Gastrocnemius medialis (tissue), 4 donors: ENCODE data around the gene CDPF1. TPM values are rescaled to one million over a fixed set of nuclear protein-coding genes. Genes with fewer than 3 reads are reported as not detected.

Source experiments
- ATAC-seq, 2 donors: fragments of 150-250 bp; one replicate each; pipeline ENCODE4 v1.9.1; 2016
- DNase-seq, 2 donors: peaks; one replicate each; pipeline ENCODE4 v3.0.0-alpha.2; 2019
- H3K27ac ChIP-seq, 4 donors: fragments of 200-600 bp; sonication (generic); 1 replicate in 1 of 4; 2 replicates in 3 of 4; pipeline ENCODE4 v1.5.1; 2016 to 2018; ENCODE audit warnings: mild to moderate bottlenecking in 2 of 4, moderate library complexity in 1 of 4
- H3K27me3 ChIP-seq, 3 donors: fragments of 200-600 bp; sonication (generic) in 2 of 3; 1 replicate in 1 of 3; 2 replicates in 2 of 3; pipeline versions ENCODE4 v1.5.1 to v1.6.0; 2016 to 2019; ENCODE audit warnings: mild to moderate bottlenecking in 1 of 3, moderate library complexity in 1 of 3
- H3K36me3 ChIP-seq, 2 donors: fragments of 200-600 bp; sonication (generic) in 1 of 2; one replicate each; pipeline ENCODE4 v1.5.1; 2017 to 2018
- H3K4me1 ChIP-seq, 2 donors: fragments of 200-600 bp; sonication (generic) in 1 of 2; one replicate each; pipeline ENCODE4 v1.5.1; 2016 to 2017; ENCODE audit warnings: mild to moderate bottlenecking in 2 of 2
- H3K4me3 ChIP-seq, 4 donors: fragments of 200-600 bp; sonication (generic) in 3 of 4; 1 replicate in 1 of 4; 2 replicates in 3 of 4; pipeline ENCODE4 v1.5.1; 2016 to 2019; ENCODE audit warnings: mild to moderate bottlenecking in 2 of 4
- H3K9me3 ChIP-seq, 3 donors: fragments of 200-600 bp; sonication (generic) in 2 of 3; 1 replicate in 1 of 3; 2 replicates in 2 of 3; pipeline ENCODE4 v1.5.1; 2016 to 2019
- CTCF ChIP-seq, 5 experiments: fragments of 450-650 bp in 3 of 5; fragments of 200-600 bp in 2 of 5; sonication (generic) in 2 of 5; IDR thresholded peaks in 4 of 5; conservative IDR thresholded peaks in 1 of 5; 1 replicate in 4 of 5; 2 replicates in 1 of 5; pipeline ENCODE4 v1.5.1; 2016 to 2019; ENCODE audit warnings: antibody characterized with exemption in 5 of 5, mild to moderate bottlenecking in 3 of 5, moderate library complexity in 3 of 5
- POLR2A ChIP-seq, 2 donors: fragments of 450-650 bp; IDR thresholded peaks; one replicate each; pipeline ENCODE4 v1.6.1; 2017; ENCODE audit warnings: antibody characterized with exemption in 2 of 2, mild to moderate bottlenecking in 2 of 2, moderate library complexity in 2 of 2
- in situ Hi-C, 4 donors: fragments of 200-750 bp; cut with MboI; loops; one replicate each; pipeline versions ENCODE4 v1.15.0 to v1.8.0; 2017; ENCODE audit warnings: low sequenced_read_pairs in 4 of 4
- intact Hi-C: fragments of 100-400 bp; cut with DNase I; formaldehyde crosslinking; loops from one replicate; pipeline ENCODE4 v1.15.1; 2023; ENCODE audit warnings: low total_unique reads
- total RNA-seq, 4 donors: library from RNA; depleted of rRNA; stranded (reverse); fragments of >200 nt; gene quantifications; one replicate each; pipeline versions ENCODE4 v1.1.0 to v1.2.3, GENCODE V29; 2016

The CDPF1 gene
- total RNA-seq, 4 donors from 2014 or later = 6.3 to 18.8 (median 12.5) TPM

- in situ Hi-C loops = no loop called here
- intact Hi-C loops = no loop called here
- H3K4me1 ChIP-seq = peaks cover 16 to 17% of the 10 kb centered on the region in 2 donors
- no peak for TF ChIP-seq POLR2A (IDR thresholded peaks at IDR 0.05)
- TF ChIP-seq CTCF (IDR thresholded peaks at IDR 0.05 in 4 of 5, conservative IDR thresholded peaks at IDR 0.05 in 1 of 5) = no peak
- ATAC-seq = no peak
- no peak overlapping the region for H3K4me3 ChIP-seq
- no peak overlapping the region for H3K27ac ChIP-seq
- H3K27me3 ChIP-seq = no peaks in the 10 kb centered on the region
- H3K36me3 ChIP-seq = peaks cover 0 to 82% of the 10 kb centered on the region in 2 donors
- H3K9me3 ChIP-seq = no peaks in the 10 kb centered on the region
- DNase-seq = no peak
These were observed 26.5 kb upstream of the CDPF1 start for GRCh38 chr22:46276563-46276962.

- intact Hi-C loops = no loop called here
- H3K27me3 ChIP-seq = no peaks in the 10 kb centered on the region
- no peak for ATAC-seq
- H3K36me3 ChIP-seq = peaks cover 0 to 75% of the 10 kb centered on the region in 2 donors
- no peak overlapping the region for H3K4me3 ChIP-seq
- no peaks in the 10 kb centered on the region for H3K9me3 ChIP-seq
- TF ChIP-seq CTCF (IDR thresholded peaks at IDR 0.05 in 4 of 5, conservative IDR thresholded peaks at IDR 0.05 in 1 of 5) (no peak), POLR2A (IDR thresholded peaks at IDR 0.05) (no peak)
- peak overlapping the region in 1 of 4 donors; percentile 16 for H3K27ac ChIP-seq
- H3K4me1 ChIP-seq = peaks cover 15 to 16% of the 10 kb centered on the region in 2 donors
- DNase-seq = no peak
- in situ Hi-C loops = no loop called here
These were observed 25.5 kb upstream of the CDPF1 start for GRCh38 chr22:46275455-46276122.

GRCh38 chr22:46274381-46274780 lies 24.3 kb upstream of the CDPF1 start:
- intact Hi-C loops = no loop called here
- no peak for DNase-seq
- Histone ChIP-seq H3K27me3 (no peaks in the 10 kb centered on the region), H3K27ac (no peak overlapping the region), H3K36me3 (peaks cover 0 to 70% of the 10 kb centered on the region in 2 donors), H3K9me3 (no peaks in the 10 kb centered on the region), H3K4me1 (peaks cover 4% of the 10 kb centered on the region in 2 donors), H3K4me3 (no peak overlapping the region)
- TF ChIP-seq POLR2A (IDR thresholded peaks at IDR 0.05) = no peak
- TF ChIP-seq CTCF (IDR thresholded peaks at IDR 0.05 in 4 of 5, conservative IDR thresholded peaks at IDR 0.05 in 1 of 5) = no peak
- in situ Hi-C loops = no loop called here
- no peak for ATAC-seq

- no peak overlapping the region for H3K4me3 ChIP-seq
- H3K27me3 ChIP-seq = no peaks in the 10 kb centered on the region
- intact Hi-C loops (no loop called here), in situ Hi-C loops (no loop called here)
- peak in 1 of 2 donors; percentile 5 for DNase-seq
- H3K4me1 ChIP-seq = peaks cover 6% of the 10 kb centered on the region in 2 donors
- H3K9me3 ChIP-seq = no peaks in the 10 kb centered on the region
- no peak for TF ChIP-seq CTCF (IDR thresholded peaks at IDR 0.05 in 4 of 5, conservative IDR thresholded peaks at IDR 0.05 in 1 of 5)
- TF ChIP-seq POLR2A (IDR thresholded peaks at IDR 0.05) = no peak
- H3K27ac ChIP-seq = no peak overlapping the region
- peaks cover 0 to 62% of the 10 kb centered on the region in 2 donors for H3K36me3 ChIP-seq
- ATAC-seq = no peak
These were observed 23.5 kb upstream of the CDPF1 start for GRCh38 chr22:46273432-46274148.
